ENCODE measurements around the gene SLC25A29.

- TF ChIP-seq CTCF (tag by site-specific recombination; IDR thresholded peaks at IDR 0.05) (no peak), ZNF521 (tag by site-specific recombination; IDR thresholded peaks at IDR 0.05) (no peak), TRIM28 (IDR thresholded peaks at IDR 0.05; ENCODE audit: borderline replicate concordance, low read length) (no peak), ZNF549 (tag by site-specific recombination; IDR thresholded peaks at IDR 0.05) (no peak), GLIS2 (tag by site-specific recombination; IDR thresholded peaks at IDR 0.05) (no peak), SCRT1 (tag by site-specific recombination; IDR thresholded peaks at IDR 0.05; ENCODE audit: borderline replicate concordance) (no peak), ZNF19 (tag by site-specific recombination; IDR thresholded peaks at IDR 0.05; ENCODE audit: low read depth) (no peak), REST (tag by site-specific recombination; IDR thresholded peaks at IDR 0.05) (no peak), ZNF561 (tag by site-specific recombination; IDR thresholded peaks at IDR 0.05; ENCODE audit: borderline replicate concordance) (no peak), ZNF792 (tag by site-specific recombination; IDR thresholded peaks at IDR 0.05) (no peak), ZNF433 (tag by site-specific recombination; IDR thresholded peaks at IDR 0.05; ENCODE audit: low read depth) (no peak), ZNF366 (tag by site-specific recombination; conservative IDR thresholded peaks at IDR 0.05) (no peak), TCF7L2 (IDR thresholded peaks at IDR 0.05; ENCODE audit: borderline replicate concordance, low read depth, low read length) (no peak), ZNF501 (tag by site-specific recombination; IDR thresholded peaks at IDR 0.05) (no peak)
Measured at GRCh38 chr14:100268591-100269207, 37.5 kb downstream of the SLC25A29 start.
